Common myeloid progenitor, CD34-positive (primary cell): ENCODE results near the gene EXOSC5.
A peak's percentile ranks its signal among the peaks of the same experiment; 100 is the strongest.

Experiments
- CTCF ChIA-PET: fragments of 350-600 bp; sonication (Branson Sonifier 250); formaldehyde crosslinking; loops from one replicate; lab custom pipeline; 2021; ENCODE audit warnings: antibody characterized with exemption; lab: Charles Lee
- POLR2A ChIA-PET: fragments of 350-600 bp; sonication (Branson Sonifier 250); formaldehyde crosslinking; loops from one replicate; lab custom pipeline; 2021; ENCODE audit warnings: antibody characterized with exemption; lab: Charles Lee
- DNase-seq, 3 donors: peaks; one replicate each; pipeline versions ENCODE4 v3.0.0 to v3.0.0-alpha.2; 2013
- H3K27ac ChIP-seq, 2 experiments: 1 replicate in 1 of 2; 2 replicates in 1 of 2; pipeline ENCODE4 v1.7.0; 2013; ENCODE audit warnings: inconsistent platforms in 2 of 2, low read length in 2 of 2, mild to moderate bottlenecking in 2 of 2, low read depth in 1 of 2, moderate library complexity in 1 of 2; ENCODE audit not compliant: severe bottlenecking in 2 of 2, insufficient read depth in 1 of 2, poor library complexity in 1 of 2
- H3K27me3 ChIP-seq, 5 experiments: replicated peaks in 2 of 5; 1 replicate in 3 of 5; 2 replicates in 2 of 5; pipeline versions ENCODE4 v1.6.1 to v1.7.0; 2013; ENCODE audit warnings: low read length in 4 of 5, mild to moderate bottlenecking in 2 of 5, moderate library complexity in 2 of 5, inconsistent platforms in 1 of 5; ENCODE audit not compliant: insufficient read depth in 5 of 5, control insufficient read depth in 4 of 5
- H3K36me3 ChIP-seq, 4 experiments: 1 replicate in 2 of 4; 2 replicates in 2 of 4; pipeline versions ENCODE4 v1.6.1 to v1.7.0; 2013; ENCODE audit warnings: low read length in 3 of 4, control low read depth in 1 of 4, mild to moderate bottlenecking in 1 of 4; ENCODE audit not compliant: control insufficient read depth in 4 of 4, insufficient read depth in 4 of 4
- H3K4me1 ChIP-seq, 4 experiments: 1 replicate in 3 of 4; 2 replicates in 1 of 4; pipeline versions ENCODE4 v1.6.1 to v1.7.1; 2013; ENCODE audit warnings: low read length in 3 of 4, mild to moderate bottlenecking in 3 of 4, control low read depth in 1 of 4, inconsistent platforms in 1 of 4, moderate library complexity in 1 of 4; ENCODE audit not compliant: control insufficient read depth in 4 of 4, insufficient read depth in 4 of 4; ENCODE audit errors: control extremely low read depth in 1 of 4
- H3K4me3 ChIP-seq, 7 experiments: 1 replicate in 4 of 7; 2 replicates in 3 of 7; pipeline versions ENCODE4 v1.5.1 to v1.7.0; 2013; ENCODE audit warnings: mild to moderate bottlenecking in 7 of 7, low read length in 6 of 7, moderate library complexity in 6 of 7, inconsistent platforms in 2 of 7, low read depth in 2 of 7, control low read depth in 1 of 7; ENCODE audit not compliant: insufficient read depth in 4 of 7, control insufficient read depth in 1 of 7; ENCODE audit errors: extremely low read depth in 1 of 7
- H3K9me3 ChIP-seq, 5 experiments: 1 replicate in 4 of 5; 2 replicates in 1 of 5; pipeline versions ENCODE4 v1.6.1 to v1.7.1; 2013; ENCODE audit warnings: low read length in 4 of 5, mild to moderate bottlenecking in 2 of 5, inconsistent platforms in 1 of 5, low read depth in 1 of 5, moderate library complexity in 1 of 5; ENCODE audit not compliant: control insufficient read depth in 4 of 5, insufficient read depth in 2 of 5; ENCODE audit errors: control extremely low read depth in 1 of 5
- WGBS: methylation state at CpG from one replicate; pipeline ENCODE4 v1.1.5; 2013; ENCODE audit not compliant: insufficient coverage; 5-methylcytosine and 5-hydroxymethylcytosine counted together

The EXOSC5 gene

DNA sequence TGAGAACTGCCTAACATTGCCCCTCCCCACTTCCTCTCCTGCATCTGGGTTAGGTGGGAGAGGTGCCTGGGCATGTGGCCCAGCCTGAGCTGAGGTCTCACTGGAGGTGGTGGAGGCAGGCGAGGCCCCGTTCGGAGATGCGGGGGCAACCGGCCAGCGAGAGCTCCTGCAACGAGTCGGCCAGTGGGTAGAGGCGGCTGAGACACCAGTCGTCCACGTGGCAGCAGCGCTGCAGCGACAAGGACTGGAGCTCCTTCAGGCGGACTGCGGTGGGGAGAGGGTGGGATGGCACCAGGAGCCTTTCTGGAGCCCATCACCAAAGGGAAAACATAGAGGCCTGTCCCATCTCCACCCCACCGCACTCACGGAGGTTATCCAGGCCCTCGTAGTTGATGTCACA is 36.0 kb upstream of the EXOSC5 start:
- peaks cover 0 to 45% (median 24%) of the 10 kb centered on the region in 4 experiments for H3K36me3 ChIP-seq
- ChIA-PET POLR2A (interaction anchor here (0.9 kb wide), 1 partner anchor 26 kb away, joined by 3 read pairs; no protein-coding TSS in a partner anchor), CTCF (interaction anchor here (0.7 to 1.7 kb wide), 4 partner anchors 10 to 138 kb away, joined by 3 to 4 read pairs (median 3); partner anchors contain the start of gene ERICH4)
- no peak overlapping the region for H3K4me3 ChIP-seq
- no peaks in the 10 kb centered on the region for H3K9me3 ChIP-seq
- no peak for DNase-seq
- H3K27ac ChIP-seq: peak overlapping the region; percentile 8 to 45
- 97% methylated on average over 18 of the region's 18 CpGs for WGBS
- peaks cover 2 to 40% (median 33%) of the 10 kb centered on the region in 4 experiments for H3K4me1 ChIP-seq
- no peaks in the 10 kb centered on the region for H3K27me3 ChIP-seq

DNA sequence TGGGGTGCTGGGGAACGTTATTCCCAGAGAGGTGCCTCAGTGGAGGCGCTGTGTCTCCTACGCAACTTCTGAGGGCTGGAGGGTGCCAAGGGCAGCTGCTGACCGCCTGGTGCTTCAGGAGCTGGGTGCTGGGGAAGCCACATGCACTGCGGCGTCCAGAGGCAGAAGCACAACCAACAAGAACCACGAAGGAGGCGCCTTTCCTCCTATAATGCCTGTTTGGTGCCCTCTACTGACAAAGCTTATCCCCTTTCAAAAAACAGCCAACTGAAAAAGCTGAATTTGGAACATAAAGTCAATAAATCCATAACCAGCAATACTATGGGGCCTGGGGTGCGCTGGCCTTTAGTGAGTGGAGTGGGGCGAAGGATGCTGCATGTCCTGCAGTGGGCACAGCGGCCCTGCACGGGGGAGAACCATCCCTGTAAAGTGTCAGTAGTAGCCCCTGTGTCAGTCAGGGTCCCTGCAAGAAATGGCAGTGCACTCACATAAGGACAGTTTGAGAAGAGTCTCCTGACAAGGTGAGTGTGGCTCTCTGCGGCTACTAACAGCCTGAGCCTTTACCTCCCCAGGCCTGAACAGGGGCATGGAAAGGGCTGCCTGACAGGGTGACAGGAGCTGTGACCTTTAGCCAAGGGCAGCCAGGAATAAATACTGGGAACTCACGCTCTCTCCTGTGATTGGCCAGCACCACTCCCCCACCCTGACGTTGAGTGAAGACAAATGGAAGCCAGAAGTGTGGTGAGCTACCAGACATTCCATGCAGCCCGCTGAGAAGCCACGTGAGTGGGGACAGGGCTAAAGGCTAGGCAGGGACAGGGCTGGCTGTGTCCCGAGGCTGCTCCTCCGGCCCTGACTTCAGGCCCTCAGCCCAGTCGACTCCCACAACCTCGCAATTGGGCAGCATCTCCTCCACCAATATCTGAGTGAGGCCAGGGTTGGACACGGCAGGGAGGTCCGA is 34.5 kb upstream of the EXOSC5 start:
- Histone ChIP-seq H3K4me3 (no peak overlapping the region), H3K4me1 (peaks cover 4 to 53% (median 47%) of the 10 kb centered on the region in 4 experiments), H3K27ac (no peak overlapping the region), H3K27me3 (no peaks in the 10 kb centered on the region), H3K9me3 (no peaks in the 10 kb centered on the region), H3K36me3 (peaks cover 0 to 38% (median 20%) of the 10 kb centered on the region in 4 experiments)
- POLR2A ChIA-PET: interaction anchor here (1.1 to 1.6 kb wide), 3 partner anchors 8 to 86 kb away, joined by 3 to 6 read pairs (median 3); partner anchors contain the start of gene DMAC2
- peak; percentile 55 to 68 (median 68) for DNase-seq
- 79% methylated on average over 18 of the region's 23 CpGs for WGBS
- CTCF ChIA-PET: interaction anchor here (0.8 to 2.4 kb wide), 29 partner anchors 8 to 139 kb away, joined by 3 to 23 read pairs (median 4); partner anchors contain the start of genes CCDC97 and DMAC2

DNA sequence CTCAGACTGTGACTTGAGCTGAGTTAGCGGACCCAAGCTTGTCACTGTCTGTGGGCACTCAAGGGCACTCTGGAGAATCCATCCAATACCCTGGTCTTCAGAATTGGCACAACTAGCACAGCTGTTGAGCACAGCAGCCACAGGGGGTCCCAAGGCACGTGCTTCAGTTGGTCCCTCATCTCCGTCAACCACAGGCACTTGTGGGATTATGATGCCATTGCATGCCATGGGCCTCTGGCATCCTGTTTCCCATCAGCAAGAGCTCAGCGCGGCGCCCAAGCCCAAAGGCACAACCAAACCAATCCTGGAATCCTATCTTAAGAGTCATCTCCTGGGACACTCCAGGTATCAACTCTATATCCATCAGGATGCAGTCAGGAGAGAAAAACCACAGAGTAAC is 33.8 kb upstream of the EXOSC5 start:
- 88% methylated on average over 6 of the region's 6 CpGs for WGBS
- ChIA-PET CTCF (interaction anchor here (0.6 to 2.4 kb wide), 22 partner anchors 9 to 165 kb away, joined by 3 to 23 read pairs (median 4); partner anchors contain the start of genes CCDC97 and DMAC2), POLR2A (interaction anchor here (1.1 to 1.6 kb wide), 2 partner anchors 8 to 78 kb away, joined by 3 to 6 read pairs; partner anchors contain the start of gene DMAC2)
- no peak overlapping the region for H3K4me3 ChIP-seq
- H3K27ac ChIP-seq: no peak overlapping the region
- H3K9me3 ChIP-seq: no peaks in the 10 kb centered on the region
- H3K27me3 ChIP-seq: no peaks in the 10 kb centered on the region
- peaks cover 0 to 36% (median 16%) of the 10 kb centered on the region in 4 experiments for H3K36me3 ChIP-seq
- no peak for DNase-seq
- H3K4me1 ChIP-seq: peaks cover 4 to 60% (median 55%) of the 10 kb centered on the region in 4 experiments

DNA sequence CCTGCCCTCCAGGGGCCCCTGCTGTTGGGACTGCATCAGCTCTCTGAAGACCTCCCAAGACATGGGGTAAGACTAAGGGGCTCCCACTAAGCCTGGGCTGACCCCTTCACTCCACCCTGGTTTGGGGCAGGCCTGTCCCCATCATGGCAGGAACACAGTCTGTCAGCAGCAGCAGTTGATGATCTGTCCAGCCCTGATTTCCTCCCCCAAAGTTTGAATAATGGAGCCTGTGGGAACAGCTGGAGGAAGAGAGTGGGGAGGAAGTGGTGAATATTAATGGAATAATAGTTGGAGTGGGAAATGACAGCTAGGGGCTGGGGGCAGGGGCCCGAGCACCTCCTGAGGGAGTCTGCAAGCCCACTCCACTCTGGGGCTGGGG is 31.3 kb upstream of the EXOSC5 start:
- Histone ChIP-seq H3K4me1 (peaks cover 4 to 68% (median 64%) of the 10 kb centered on the region in 4 experiments), H3K36me3 (peaks cover 0 to 51% (median 30%) of the 10 kb centered on the region in 4 experiments), H3K27ac (peak overlapping the region in 1 of 2 experiments; percentile 86), H3K4me3 (peak overlapping the region in 6 of 7 experiments; percentile 30 to 90 (median 72)), H3K9me3 (no peaks in the 10 kb centered on the region), H3K27me3 (no peaks in the 10 kb centered on the region)
- ChIA-PET CTCF (interaction anchor here (0.6 to 3.7 kb wide), 14 partner anchors 8 to 223 kb away, joined by 3 to 21 read pairs (median 4); partner anchors contain the start of genes DMAC2 and HNRNPUL1), POLR2A (interaction anchor here (0.6 kb wide), 1 partner anchor 10 kb away, joined by 5 read pairs; no protein-coding TSS in a partner anchor)
- DNase-seq: no peak
- 33% methylated on average over 1 of the region's 1 CpG for WGBS

DNA sequence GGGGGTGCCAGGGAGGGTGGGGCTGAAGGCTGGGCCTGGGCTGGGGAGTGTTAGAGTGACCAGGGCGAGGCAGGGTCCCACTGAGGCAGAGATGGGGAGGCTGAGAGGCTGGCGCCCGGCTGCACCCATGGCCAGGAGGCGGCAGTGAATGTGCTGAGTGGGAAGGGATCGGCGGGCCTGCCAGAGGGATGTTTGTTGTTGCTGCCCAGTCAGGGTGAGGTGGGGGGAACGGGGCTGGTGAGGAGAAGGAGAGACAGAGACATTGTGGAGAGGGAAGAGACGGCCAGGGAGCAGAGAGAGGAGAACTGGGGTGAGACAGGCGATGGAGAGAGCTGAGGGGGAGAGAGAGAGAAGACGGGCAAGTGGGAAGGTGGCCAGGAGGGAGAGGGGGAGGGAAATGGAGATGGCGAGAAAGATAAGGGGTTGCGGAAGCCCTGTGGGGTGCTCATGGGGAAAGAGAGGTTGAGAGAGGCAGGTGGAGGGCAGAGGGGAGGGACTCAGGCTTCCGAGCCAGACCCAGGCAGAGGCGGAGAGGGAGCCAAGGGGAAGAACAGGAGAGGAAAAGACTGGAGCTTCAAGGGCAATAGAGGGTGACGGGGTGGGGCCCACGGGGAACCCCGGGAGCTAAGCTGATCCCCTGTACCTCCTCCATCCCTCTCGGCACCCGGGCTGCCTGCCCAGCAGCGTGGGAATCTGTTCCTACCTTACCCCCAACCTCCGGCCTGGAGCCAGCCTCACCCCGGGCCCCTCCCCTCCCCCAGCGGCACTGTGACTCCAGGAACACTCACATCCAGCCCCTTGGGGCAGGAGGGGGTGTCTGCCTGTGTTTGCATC is 30.7 kb upstream of the EXOSC5 start:
- Histone ChIP-seq H3K27me3 (no peaks in the 10 kb centered on the region), H3K4me3 (peak overlapping the region in 6 of 7 experiments; percentile 30 to 90 (median 72)), H3K4me1 (peaks cover 4 to 68% (median 64%) of the 10 kb centered on the region in 4 experiments), H3K9me3 (no peaks in the 10 kb centered on the region), H3K27ac (peak overlapping the region; percentile 7 to 86), H3K36me3 (peaks cover 0 to 50% (median 31%) of the 10 kb centered on the region in 4 experiments)
- ChIA-PET POLR2A (interaction anchor here (1.0 kb wide), 1 partner anchor 119 kb away, joined by 4 read pairs; no protein-coding TSS in a partner anchor), CTCF (interaction anchor here (0.8 to 3.7 kb wide), 14 partner anchors 9 to 223 kb away, joined by 3 to 21 read pairs (median 4); partner anchors contain the start of genes DMAC2 and HNRNPUL1)
- DNase-seq: peak; percentile 54 to 68 (median 62)
- WGBS: under 1% methylated on average over 19 of the region's 23 CpGs
